Osteoblast (primary cell): ENCODE measurements around the gene OR8K5. TPM values are rescaled to one million over a fixed set of nuclear protein-coding genes. Genes with fewer than 3 reads are reported as not detected.
"Not testable (repeated sequence)": the region's sequence is repeated elsewhere in the genome, so short reads cannot be mapped to it uniquely, and the experiment has no call there.

Experiments used
- DNase-seq: peaks from one replicate; pipeline ENCODE4 v3.0.0; 2011; ENCODE audit warnings: low spot score, mixed read lengths; ENCODE audit not compliant: insufficient read length; ENCODE audit errors: missing footprints
- H2AFZ ChIP-seq: 2 replicates; pipeline ENCODE4 v1.6.0; 2011; ENCODE audit warnings: mild to moderate bottlenecking, low read length
- H3K27ac ChIP-seq: 2 replicates; pipeline ENCODE4 v1.5.1; 2011; ENCODE audit warnings: mild to moderate bottlenecking, low read depth, low read length, moderate library complexity
- H3K27me3 ChIP-seq: 2 replicates; pipeline ENCODE4 v1.6.0; 2012; ENCODE audit warnings: mild to moderate bottlenecking, control low read depth, inconsistent platforms, low read length, moderate library complexity; ENCODE audit not compliant: insufficient read depth
- H3K36me3 ChIP-seq: 2 replicates; pipeline ENCODE4 v1.5.1; 2011; ENCODE audit warnings: mild to moderate bottlenecking, low read length, control low read depth, moderate library complexity; ENCODE audit not compliant: insufficient read depth
- H3K4me1 ChIP-seq: 2 replicates; pipeline ENCODE4 v1.5.1; 2011; ENCODE audit warnings: mild to moderate bottlenecking, low read length, control low read depth, moderate library complexity; ENCODE audit not compliant: insufficient read depth
- H3K4me2 ChIP-seq: 2 replicates; pipeline ENCODE4 v1.6.0; 2011; ENCODE audit warnings: mild to moderate bottlenecking, low read length; ENCODE audit not compliant: insufficient read depth
- H3K4me3 ChIP-seq: fragments of 200-600 bp; sonication (generic); 3 replicates; pipeline ENCODE4 v1.5.1; 2012; ENCODE audit warnings: mild to moderate bottlenecking, low read length, inconsistent platforms; ENCODE audit not compliant: insufficient read depth
- H3K79me2 ChIP-seq: 2 replicates; pipeline ENCODE4 v1.6.0; 2012; ENCODE audit warnings: mild to moderate bottlenecking, low read length, control low read depth, inconsistent platforms; ENCODE audit not compliant: insufficient read depth
- H3K9me3 ChIP-seq: 2 replicates; pipeline ENCODE4 v1.5.1; 2011; ENCODE audit warnings: low read depth, low read length, control low read depth
- H4K20me1 ChIP-seq: 2 replicates; pipeline ENCODE4 v1.6.0; 2012; ENCODE audit warnings: mild to moderate bottlenecking, low read length, control low read depth; ENCODE audit not compliant: insufficient read depth
- total RNA-seq: library from RNA; depleted of rRNA; stranded (reverse); fragments of >200 nt; gene quantifications from 2 replicates; pipeline ENCODE4 v1.2.3, GENCODE V29; 2012
- TF ChIP-seq, protein P1 (sequence below): IDR thresholded peaks from 2 replicates; pipeline ENCODE4 v1.5.1; 2011; ENCODE audit warnings: mild to moderate bottlenecking, low read depth, low read length, moderate library complexity; ENCODE audit errors: extremely low read depth

The OR8K5 gene
- total RNA-seq, 1 donor = not detected

DNA sequence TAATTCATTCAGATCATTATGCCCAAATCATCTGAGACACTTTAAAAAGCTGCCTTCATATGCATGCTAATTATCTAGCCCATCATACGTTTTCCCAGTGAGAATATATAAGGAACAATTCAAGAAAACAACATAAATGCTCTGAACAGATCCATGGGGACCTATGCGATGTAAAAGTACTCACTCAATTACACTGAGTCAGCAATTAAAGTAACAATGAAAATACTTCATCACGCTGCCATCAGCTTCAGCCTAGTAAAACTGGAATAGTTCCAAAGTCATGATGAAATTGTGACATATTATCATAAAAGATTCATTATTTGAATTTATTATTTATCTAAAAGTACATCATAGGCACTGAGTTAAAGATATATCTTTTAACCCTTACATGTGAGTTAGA lies 3.7 kb upstream of the OR8K5 start:
- Histone ChIP-seq H3K27ac (no peak overlapping the region), H3K36me3 (no peaks in the 10 kb centered on the region), H2AFZ (no peak overlapping the region), H3K9me3 (no peaks in the 10 kb centered on the region), H3K4me2 (no peak overlapping the region), H3K4me3 (no peak overlapping the region), H3K79me2 (no peaks in the 10 kb centered on the region), H3K4me1 (no peaks in the 10 kb centered on the region), H4K20me1 (no peaks in the 10 kb centered on the region), H3K27me3 (no peaks in the 10 kb centered on the region)
- TF ChIP-seq, protein P1, sequence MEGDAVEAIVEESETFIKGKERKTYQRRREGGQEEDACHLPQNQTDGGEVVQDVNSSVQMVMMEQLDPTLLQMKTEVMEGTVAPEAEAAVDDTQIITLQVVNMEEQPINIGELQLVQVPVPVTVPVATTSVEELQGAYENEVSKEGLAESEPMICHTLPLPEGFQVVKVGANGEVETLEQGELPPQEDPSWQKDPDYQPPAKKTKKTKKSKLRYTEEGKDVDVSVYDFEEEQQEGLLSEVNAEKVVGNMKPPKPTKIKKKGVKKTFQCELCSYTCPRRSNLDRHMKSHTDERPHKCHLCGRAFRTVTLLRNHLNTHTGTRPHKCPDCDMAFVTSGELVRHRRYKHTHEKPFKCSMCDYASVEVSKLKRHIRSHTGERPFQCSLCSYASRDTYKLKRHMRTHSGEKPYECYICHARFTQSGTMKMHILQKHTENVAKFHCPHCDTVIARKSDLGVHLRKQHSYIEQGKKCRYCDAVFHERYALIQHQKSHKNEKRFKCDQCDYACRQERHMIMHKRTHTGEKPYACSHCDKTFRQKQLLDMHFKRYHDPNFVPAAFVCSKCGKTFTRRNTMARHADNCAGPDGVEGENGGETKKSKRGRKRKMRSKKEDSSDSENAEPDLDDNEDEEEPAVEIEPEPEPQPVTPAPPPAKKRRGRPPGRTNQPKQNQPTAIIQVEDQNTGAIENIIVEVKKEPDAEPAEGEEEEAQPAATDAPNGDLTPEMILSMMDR = no peak
- DNase-seq = no peak

DNA sequence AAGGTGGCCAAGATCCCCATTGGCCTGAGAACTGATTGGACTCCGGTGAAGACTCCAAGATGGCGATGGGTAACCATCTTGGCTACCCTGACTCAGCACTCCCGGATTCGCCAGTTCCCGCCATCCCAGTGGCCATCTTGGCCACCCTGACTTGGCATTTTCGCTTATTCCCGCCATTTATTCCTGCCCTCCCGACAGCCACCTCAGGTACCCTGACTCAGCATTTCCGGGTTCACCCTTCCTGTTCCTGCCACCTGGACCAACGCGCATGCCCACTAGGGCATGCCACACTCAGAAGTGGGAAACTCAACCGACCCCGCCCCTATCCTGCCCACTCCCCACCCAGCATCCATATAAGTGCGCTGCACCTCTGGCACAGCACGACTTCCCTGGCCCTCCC lies 7.8 kb downstream of the OR8K5 start:
- Histone ChIP-seq H3K27ac (no peak overlapping the region), H3K4me2 (no peak overlapping the region), H3K4me1 (no peaks in the 10 kb centered on the region), H3K79me2 (no peaks in the 10 kb centered on the region), H3K27me3 (no peaks in the 10 kb centered on the region), H3K4me3 (no peak overlapping the region), H2AFZ (no peak overlapping the region), H3K9me3 (no peaks in the 10 kb centered on the region), H4K20me1 (no peaks in the 10 kb centered on the region), H3K36me3 (no peaks in the 10 kb centered on the region)
- no peak for DNase-seq
- TF ChIP-seq, protein P1 = no peak

DNA sequence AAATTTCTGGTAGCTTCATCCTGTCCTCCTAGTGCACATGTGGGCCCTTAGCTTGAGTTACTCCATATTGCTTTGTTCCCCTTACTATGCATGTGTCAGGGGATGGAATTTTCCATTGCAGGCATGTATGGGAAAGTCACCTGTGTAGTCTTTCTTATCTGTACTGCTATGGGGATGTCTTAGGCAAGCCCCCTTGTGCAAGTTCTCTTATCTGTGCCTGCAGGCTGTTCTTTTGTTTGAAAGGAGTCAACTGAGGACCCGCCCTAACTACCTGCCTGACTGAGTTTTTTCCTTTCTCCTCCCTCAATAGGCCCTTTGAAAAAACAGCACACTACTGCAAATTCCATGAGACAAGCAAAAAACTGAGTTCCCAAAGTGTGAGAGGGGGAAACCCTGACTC lies 8.7 kb downstream of the OR8K5 start:
- Histone ChIP-seq H2AFZ (no peak overlapping the region), H3K27me3 (no peaks in the 10 kb centered on the region), H3K27ac (no peak overlapping the region), H3K4me1 (no peaks in the 10 kb centered on the region), H4K20me1 (no peaks in the 10 kb centered on the region), H3K9me3 (no peaks in the 10 kb centered on the region), H3K79me2 (no peaks in the 10 kb centered on the region), H3K36me3 (no peaks in the 10 kb centered on the region), H3K4me2 (no peak overlapping the region), H3K4me3 (no peak overlapping the region)
- TF ChIP-seq, protein P1 = no peak
- DNase-seq = no peak

DNA sequence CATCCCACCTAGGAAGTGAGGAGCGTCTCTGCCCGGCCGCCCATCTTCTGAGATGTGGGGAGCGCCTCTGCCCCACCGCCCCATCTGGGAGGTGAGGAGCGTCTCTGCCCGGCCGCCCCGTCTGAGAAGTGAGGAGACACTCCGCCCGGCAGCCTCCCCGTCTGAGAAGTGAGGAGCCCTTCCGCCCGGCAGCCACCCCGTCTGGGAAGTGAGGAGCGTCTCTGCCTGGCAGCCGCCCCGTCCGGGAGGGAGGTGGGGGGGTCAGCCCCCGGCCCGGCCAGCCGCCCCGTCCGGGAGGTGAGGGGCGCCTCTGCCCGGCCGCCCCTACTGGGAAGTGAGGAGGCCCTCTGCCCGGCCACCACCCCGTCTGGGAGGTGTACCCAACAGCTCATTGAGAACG lies 16.4 kb downstream of the OR8K5 start:
- not testable (repeated sequence) for H3K27ac ChIP-seq, H3K79me2 ChIP-seq, H3K4me2 ChIP-seq, H3K4me1 ChIP-seq, H3K27me3 ChIP-seq, H3K9me3 ChIP-seq, H3K36me3 ChIP-seq, H2AFZ ChIP-seq, DNase-seq, H4K20me1 ChIP-seq, H3K4me3 ChIP-seq

DNA sequence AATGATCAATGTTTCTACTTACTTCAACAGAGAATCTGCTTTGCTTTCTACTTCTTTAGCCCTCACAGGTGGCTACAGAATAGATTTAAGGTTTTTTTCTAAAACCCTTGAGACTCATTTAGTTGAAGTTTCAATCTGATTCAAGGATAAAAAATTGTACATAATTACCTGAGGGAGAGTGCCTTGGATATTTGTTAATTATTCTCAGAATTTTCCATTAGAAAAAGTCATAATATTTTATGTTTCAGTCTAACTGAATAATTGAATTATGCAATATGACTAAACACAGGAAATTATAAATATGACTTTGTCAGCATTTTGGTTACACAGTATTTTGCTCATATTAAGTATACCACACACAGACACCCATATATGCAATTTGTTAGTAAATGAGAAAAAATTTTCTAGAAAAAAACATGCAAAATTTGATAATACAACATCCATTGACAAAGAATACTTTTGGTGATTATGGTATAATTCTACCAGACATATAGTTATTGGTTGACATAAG lies 19.9 kb downstream of the OR8K5 start, which contains the start of gene OR8J3:
TSS of gene OR8J3 (minus strand) at position 51 of the 511 bp plus-strand sequence. CDS start 2,483 bp downstream, outside the sequence.
- TF ChIP-seq, protein P1 = no peak
- no peak within 1 kb of the TSS for H3K27ac ChIP-seq
- peaks cover 2% of the 10 kb centered on the region for H3K9me3 ChIP-seq
- H3K4me1 ChIP-seq = no peaks in the 10 kb centered on the region
- H2AFZ ChIP-seq = no peak within 1 kb of the TSS
- no peaks in the 10 kb centered on the region for H4K20me1 ChIP-seq
- no peak for DNase-seq
- H3K79me2 ChIP-seq = no peaks in the 10 kb centered on the region
- no peak within 1 kb of the TSS for H3K4me3 ChIP-seq
- H3K4me2 ChIP-seq = no peak within 1 kb of the TSS
- H3K36me3 ChIP-seq = no peaks in the 10 kb centered on the region
- H3K27me3 ChIP-seq = no peaks in the 10 kb centered on the region
